ENCODE results near the gene SOD2. TPM values are rescaled to one million over a fixed set of nuclear protein-coding genes. Genes with fewer than 3 reads are reported as not detected.
"Not testable (repeated sequence)": the region's sequence is repeated elsewhere in the genome, so short reads cannot be mapped to it uniquely, and the experiment has no call there.

SOD2 gene
- total RNA-seq, 1 experiment from 2014 or later = 202 TPM

DNA sequence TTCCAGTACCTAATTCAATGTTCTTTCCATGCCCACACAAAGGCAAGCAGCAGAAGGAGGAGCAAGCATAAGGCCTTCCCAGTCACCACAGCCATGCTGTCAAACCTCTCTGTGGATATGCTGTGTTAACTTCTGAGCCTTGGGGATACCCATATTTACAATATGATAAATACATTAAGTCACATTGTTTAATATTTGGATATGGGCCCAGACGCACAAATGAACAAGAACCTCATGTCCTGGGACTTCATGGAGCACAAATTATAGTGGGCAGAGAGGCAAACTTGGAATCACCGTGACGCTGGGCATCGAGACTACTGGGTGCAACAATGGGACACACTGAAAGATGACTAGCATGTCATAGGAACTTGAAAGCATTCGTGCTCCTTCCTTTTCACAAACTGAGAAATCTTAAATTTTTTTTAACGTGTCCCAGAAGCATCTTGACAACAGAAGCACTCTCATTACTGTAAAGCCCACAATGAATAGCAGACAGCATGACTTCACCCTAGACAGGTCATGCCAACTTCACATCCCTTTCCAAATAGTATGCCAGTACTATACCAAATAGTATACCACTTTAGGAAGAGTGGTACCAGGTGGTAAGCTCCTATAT lies 16.0 kb downstream of the SOD2 start:
- peaks cover 8% of the 10 kb centered on the region for H3K36me3 Mint-ChIP-seq (ENCODE audit: insufficient read depth, unreplicated experiment)
- DNase-seq = no peak
- no peak overlapping the region for H3K4me3 Mint-ChIP-seq (ENCODE audit: low read depth, unreplicated experiment)
- H3K4me1 Mint-ChIP-seq (ENCODE audit: low read depth, unreplicated experiment) = peaks cover 8% of the 10 kb centered on the region
- CTCF ChIA-PET = no interaction called here
- H3K9me3 Mint-ChIP-seq (ENCODE audit: low read depth, unreplicated experiment) = no peaks in the 10 kb centered on the region
- TF ChIP-seq CTCF (IDR thresholded peaks at IDR 0.05; ENCODE audit: unreplicated experiment) = no peak
- no TSS peak for BruUV-seq (replicated peaks)
- intact Hi-C loops (cut with micrococcal nuclease; ENCODE audit: unreplicated experiment) = no loop called here
- H3K27ac Mint-ChIP-seq (ENCODE audit: unreplicated experiment) = no peak overlapping the region
- H3K27me3 Mint-ChIP-seq (ENCODE audit: unreplicated experiment) = no peaks in the 10 kb centered on the region

- H3K9me3 Mint-ChIP-seq (ENCODE audit: low read depth, unreplicated experiment); H3K27me3 Mint-ChIP-seq (ENCODE audit: unreplicated experiment); H3K4me1 Mint-ChIP-seq (ENCODE audit: low read depth, unreplicated experiment); DNase-seq; H3K4me3 Mint-ChIP-seq (ENCODE audit: low read depth, unreplicated experiment); BruUV-seq (replicated peaks); intact Hi-C loops (cut with micrococcal nuclease; ENCODE audit: unreplicated experiment); H3K27ac Mint-ChIP-seq (ENCODE audit: unreplicated experiment); H3K36me3 Mint-ChIP-seq (ENCODE audit: insufficient read depth, unreplicated experiment); CTCF ChIA-PET: not testable (repeated sequence)
These were observed 16.8 kb downstream of the SOD2 start for GRCh38 chr6:159676236-159676635.

DNA sequence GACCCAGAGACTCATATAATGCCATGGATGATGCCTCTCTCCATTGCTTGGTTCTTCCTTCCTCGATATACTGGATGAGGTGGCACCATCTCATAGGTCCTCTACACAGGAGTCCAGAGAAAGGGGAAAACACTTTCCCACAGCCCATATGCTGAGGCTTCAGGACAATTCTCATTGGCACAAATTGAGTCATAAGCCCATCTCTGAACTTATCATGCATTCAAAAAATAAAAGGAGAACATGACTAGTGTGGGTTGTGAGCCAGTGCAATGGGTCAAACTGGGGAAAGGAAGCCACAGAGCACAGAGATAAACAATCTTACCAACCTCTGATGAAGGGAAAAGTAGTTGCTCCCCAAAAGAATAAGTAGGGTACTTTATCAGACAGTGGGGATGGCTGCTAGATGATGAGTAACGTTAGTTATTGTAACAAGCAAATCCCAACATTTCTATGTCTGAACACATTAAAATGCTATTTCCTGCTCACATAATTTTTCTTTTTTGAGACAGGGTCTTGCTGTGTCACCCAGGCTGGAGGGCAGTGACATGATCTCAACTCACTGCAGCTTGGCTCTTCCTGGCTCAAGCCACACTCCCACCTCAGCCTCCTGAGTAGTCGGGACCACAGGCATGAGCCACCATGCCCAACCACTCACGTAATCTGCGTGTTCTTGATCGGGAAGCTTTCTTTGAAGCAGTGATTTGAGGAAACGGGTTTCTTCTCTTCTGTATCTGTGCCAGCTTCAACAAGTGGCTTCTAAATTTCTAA lies 27.0 kb downstream of the SOD2 start:
- intact Hi-C loops (cut with micrococcal nuclease; ENCODE audit: unreplicated experiment) = no loop called here
- no peaks in the 10 kb centered on the region for H3K27me3 Mint-ChIP-seq (ENCODE audit: unreplicated experiment)
- no peak overlapping the region for H3K27ac Mint-ChIP-seq (ENCODE audit: unreplicated experiment)
- no peak for TF ChIP-seq CTCF (IDR thresholded peaks at IDR 0.05; ENCODE audit: unreplicated experiment)
- no peak for DNase-seq
- CTCF ChIA-PET = no interaction called here
- BruUV-seq (replicated peaks) = no TSS peak
- no peaks in the 10 kb centered on the region for H3K4me1 Mint-ChIP-seq (ENCODE audit: low read depth, unreplicated experiment)
- no peaks in the 10 kb centered on the region for H3K9me3 Mint-ChIP-seq (ENCODE audit: low read depth, unreplicated experiment)
- no peak overlapping the region for H3K4me3 Mint-ChIP-seq (ENCODE audit: low read depth, unreplicated experiment)
- H3K36me3 Mint-ChIP-seq (ENCODE audit: insufficient read depth, unreplicated experiment) = peaks cover 3% of the 10 kb centered on the region

GRCh38 chr6:159663368-159663889 lies 29.6 kb downstream of the SOD2 start:
- H3K27ac Mint-ChIP-seq (ENCODE audit: unreplicated experiment); H3K4me1 Mint-ChIP-seq (ENCODE audit: low read depth, unreplicated experiment); H3K36me3 Mint-ChIP-seq (ENCODE audit: insufficient read depth, unreplicated experiment); intact Hi-C loops (cut with micrococcal nuclease; ENCODE audit: unreplicated experiment); H3K27me3 Mint-ChIP-seq (ENCODE audit: unreplicated experiment); BruUV-seq (replicated peaks); DNase-seq; H3K9me3 Mint-ChIP-seq (ENCODE audit: low read depth, unreplicated experiment); H3K4me3 Mint-ChIP-seq (ENCODE audit: low read depth, unreplicated experiment); CTCF ChIA-PET: not testable (repeated sequence)

GRCh38 chr6:159661977-159662376 lies 31.1 kb downstream of the SOD2 start:
- CTCF ChIA-PET = interaction anchor here (0.6 kb wide), 1 partner anchor 108 kb away, joined by 3 read pairs; no protein-coding TSS in a partner anchor
- BruUV-seq (replicated peaks); H3K4me1 Mint-ChIP-seq (ENCODE audit: low read depth, unreplicated experiment); H3K27me3 Mint-ChIP-seq (ENCODE audit: unreplicated experiment); H3K36me3 Mint-ChIP-seq (ENCODE audit: insufficient read depth, unreplicated experiment); H3K4me3 Mint-ChIP-seq (ENCODE audit: low read depth, unreplicated experiment); DNase-seq; intact Hi-C loops (cut with micrococcal nuclease; ENCODE audit: unreplicated experiment); H3K27ac Mint-ChIP-seq (ENCODE audit: unreplicated experiment); H3K9me3 Mint-ChIP-seq (ENCODE audit: low read depth, unreplicated experiment): not testable (repeated sequence)
